DOHH2 (cell line): ENCODE results near the gene ROBO2.

ENCODE experiments used
- H3F3A ChIP-seq: fragments of 200-600 bp; sonication (generic), shearing (Covaris generic); 2 replicates; pipeline ENCODE4 v1.6.0; 2016; ENCODE audit warnings: antibody characterized with exemption, mild to moderate bottlenecking; ENCODE audit not compliant: control insufficient read depth, insufficient read depth
- H3K27ac ChIP-seq: fragments of 200-600 bp; sonication (generic); 2 replicates; pipeline ENCODE4 v1.5.1; 2014; ENCODE audit warnings: low read depth, mild to moderate bottlenecking, low read length, moderate library complexity
- H3K27me3 ChIP-seq: fragments of 200-600 bp; sonication (generic); 2 replicates; pipeline ENCODE4 v1.6.1; 2014; ENCODE audit warnings: mild to moderate bottlenecking, low read length, mixed read lengths; ENCODE audit not compliant: control insufficient read depth
- H3K36me3 ChIP-seq: fragments of 200-600 bp; sonication (generic); 2 replicates; pipeline ENCODE4 v1.6.1; 2014; ENCODE audit warnings: mild to moderate bottlenecking, low read length, moderate library complexity, mixed read lengths; ENCODE audit not compliant: control insufficient read depth
- H3K4me1 ChIP-seq: fragments of 200-600 bp; sonication (generic); 2 replicates; pipeline ENCODE4 v1.6.1; 2014; ENCODE audit warnings: mild to moderate bottlenecking, low read length, mixed read lengths; ENCODE audit not compliant: control insufficient read depth
- H3K4me2 ChIP-seq: fragments of 200-600 bp; sonication (generic); 2 replicates; pipeline ENCODE4 v1.6.0; 2014; ENCODE audit warnings: mild to moderate bottlenecking, low read length, moderate library complexity
- H3K4me3 ChIP-seq: fragments of 200-600 bp; sonication (generic); 2 replicates; pipeline ENCODE4 v1.5.1; 2014; ENCODE audit warnings: mild to moderate bottlenecking, low read length, mixed read lengths
- H3K79me2 ChIP-seq: fragments of 200-600 bp; sonication (generic); 2 replicates; pipeline ENCODE4 v1.6.1; 2014; ENCODE audit warnings: mild to moderate bottlenecking, low read length, mixed read lengths; ENCODE audit not compliant: control insufficient read depth
- H3K9me2 ChIP-seq: fragments of 200-600 bp; sonication (generic); replicated peaks from 2 replicates; pipeline ENCODE4 v1.6.1; 2014; ENCODE audit warnings: mild to moderate bottlenecking, low read length, mixed read lengths; ENCODE audit not compliant: control insufficient read depth
- H3K9me3 ChIP-seq: fragments of 200-600 bp; sonication (generic); 2 replicates; pipeline ENCODE4 v1.6.1; 2014; ENCODE audit warnings: antibody characterized with exemption, low read length, mixed read lengths; ENCODE audit not compliant: control insufficient read depth, insufficient read depth
- H4K20me1 ChIP-seq: fragments of 200-600 bp; sonication (generic); 2 replicates; pipeline ENCODE4 v1.6.0; 2014; ENCODE audit warnings: low read depth, mild to moderate bottlenecking, antibody characterized with exemption, low read length, moderate library complexity; ENCODE audit not compliant: control insufficient read depth, insufficient read depth
- CTCF ChIP-seq: fragments of 200-600 bp; sonication (generic); IDR thresholded peaks from one replicate; pipeline ENCODE4 v1.5.1; 2014; ENCODE audit warnings: antibody characterized with exemption, mild to moderate bottlenecking, low read depth, low read length; ENCODE audit not compliant: poor library complexity, severe bottlenecking
- EZH2phosphoT487 ChIP-seq: fragments of 200-600 bp; sonication (generic); IDR thresholded peaks from 2 replicates; pipeline ENCODE4 v1.6.1; 2017; ENCODE audit warnings: borderline replicate concordance, mild to moderate bottlenecking, antibody characterized with exemption, low read length, moderate library complexity, mixed read lengths

ROBO2 gene

GRCh38 chr3:77028005-77028404 lies 11.9 kb upstream of the ROBO2 start:
- H3F3A ChIP-seq: no peaks in the 10 kb centered on the region
- H3K36me3 ChIP-seq: no peaks in the 10 kb centered on the region
- no peak for TF ChIP-seq CTCF
- no peak for TF ChIP-seq EZH2phosphoT487
- H3K4me2 ChIP-seq: no peak overlapping the region
- H3K79me2 ChIP-seq: no peaks in the 10 kb centered on the region
- no peak overlapping the region for H3K27ac ChIP-seq
- no peaks in the 10 kb centered on the region for H3K4me1 ChIP-seq
- H3K9me2 ChIP-seq: no peaks in the 10 kb centered on the region
- no peaks in the 10 kb centered on the region for H3K27me3 ChIP-seq
- no peak overlapping the region for H3K4me3 ChIP-seq
- H3K9me3 ChIP-seq: peaks cover 4% of the 10 kb centered on the region; the same call in 1 of the 2 replicates
- H4K20me1 ChIP-seq: no peaks in the 10 kb centered on the region

DNA sequence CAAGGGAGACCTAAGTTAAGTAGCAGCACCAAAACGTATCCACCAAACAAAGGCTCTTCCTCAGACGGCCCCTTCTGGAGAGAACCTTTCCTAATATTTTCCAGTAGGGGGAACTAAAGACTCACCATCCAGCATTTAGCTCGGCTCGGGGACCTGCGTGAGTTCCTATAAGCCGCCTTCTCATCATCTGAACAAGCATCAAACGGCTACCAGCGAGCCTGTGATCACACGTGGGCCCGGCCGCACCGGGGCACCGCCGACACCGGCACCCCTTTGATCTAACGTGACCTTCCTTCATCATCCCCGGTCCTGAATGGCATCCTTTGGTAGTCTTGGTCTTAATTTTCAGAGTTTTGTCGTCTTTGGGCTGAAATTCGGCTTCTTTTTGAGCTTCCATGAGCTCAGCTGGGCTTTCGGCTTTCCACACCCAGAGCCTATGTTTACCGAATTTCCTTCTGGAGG lies 1.4 kb upstream of the ROBO2 start:
- no peaks in the 10 kb centered on the region for H3K27me3 ChIP-seq
- no peaks in the 10 kb centered on the region for H3K79me2 ChIP-seq
- no peaks in the 10 kb centered on the region for H3K9me3 ChIP-seq
- H4K20me1 ChIP-seq: no peaks in the 10 kb centered on the region
- H3K36me3 ChIP-seq: no peaks in the 10 kb centered on the region
- no peaks in the 10 kb centered on the region for H3K4me1 ChIP-seq
- H3K4me3 ChIP-seq: no peak overlapping the region
- H3K9me2 ChIP-seq: no peaks in the 10 kb centered on the region
- H3F3A ChIP-seq: no peaks in the 10 kb centered on the region
- no peak overlapping the region for H3K27ac ChIP-seq
- H3K4me2 ChIP-seq: no peak overlapping the region
- no peak for TF ChIP-seq CTCF
- no peak for TF ChIP-seq EZH2phosphoT487

- no peaks in the 10 kb centered on the region for H3K4me1 ChIP-seq
- no peaks in the 10 kb centered on the region for H3K9me3 ChIP-seq
- no peak overlapping the region for H3K27ac ChIP-seq
- H3K4me3 ChIP-seq: no peak overlapping the region
- no peaks in the 10 kb centered on the region for H4K20me1 ChIP-seq
- no peaks in the 10 kb centered on the region for H3K9me2 ChIP-seq
- no peaks in the 10 kb centered on the region for H3K36me3 ChIP-seq
- H3F3A ChIP-seq: no peaks in the 10 kb centered on the region
- H3K79me2 ChIP-seq: no peaks in the 10 kb centered on the region
- TF ChIP-seq CTCF: no peak
- no peak for TF ChIP-seq EZH2phosphoT487
- no peak overlapping the region for H3K4me2 ChIP-seq
- H3K27me3 ChIP-seq: no peaks in the 10 kb centered on the region
Measured at GRCh38 chr3:77038930-77039605, 831 bp upstream of the ROBO2 start.
